K562 (cell line): ENCODE data around the gene RAI1. TPM values are rescaled to one million over a fixed set of nuclear protein-coding genes. Genes with fewer than 3 reads are reported as not detected.

Experiments
- ATAC-seq: fragments of 200-7000 bp; cut with Tn5 transposase; 3 replicates; pipeline ENCODE4 v1.9.1; 2020; ENCODE audit warnings: moderate library complexity
- BruUV-seq: library from RNA; stranded (reverse); fragments of 400-500 nt; replicated peaks from 2 replicates; lab custom pipeline; 2021; lab: Mats Ljungman, UMichigan
- CTCF ChIA-PET: fragments of 300-600 bp; formaldehyde crosslinking; extraction: SDS; loops from one replicate; lab custom pipeline; 2021; ENCODE audit warnings: low intra/inter-chr PET ratio; lab: Yijun Ruan, JAX
- POLR2A ChIA-PET: fragments of 300-600, 350-650 bp; sonication (Branson Sonifier 250); formaldehyde crosslinking; extraction: SDS; loops from one replicate; lab custom pipeline; 2021; ENCODE audit warnings: antibody characterized with exemption, inconsistent platforms; lab: Yijun Ruan, JAX
- DNase-seq, 4 experiments: peaks; one replicate each; pipeline versions ENCODE4 v3.0.0 to v3.0.0-alpha.2; 2011 to 2018; ENCODE audit warnings: low spot score in 3 of 4, mixed read lengths in 3 of 4; ENCODE audit errors: extremely low read depth in 1 of 4
- FAIRE-seq: peaks from 2 replicates; lab custom pipeline; 2011; peaks lifted over from hg19 to GRCh38; lab: Jason Lieb, UNC
- H2AFZ ChIP-seq: 2 replicates; pipeline ENCODE4 v1.6.0; 2011; ENCODE audit warnings: low read depth, low read length, control low read depth, inconsistent platforms
- H3K27ac ChIP-seq: fragments of 200-600 bp; 3 replicates; pipeline ENCODE4 v1.8.0; 2011; ENCODE audit warnings: low read depth, mild to moderate bottlenecking, control low read depth, inconsistent platforms, low read length, moderate library complexity, mixed read lengths; ENCODE audit errors: extremely low read depth
- H3K27me3 ChIP-seq, 2 experiments: fragments of 300-600 bp in 1 of 2; 2 replicates in 1 of 2; 3 replicates in 1 of 2; pipeline versions ENCODE4 v1.6.0 to v1.8.0; 2011; ENCODE audit warnings: inconsistent platforms in 2 of 2, low read length in 2 of 2, mild to moderate bottlenecking in 1 of 2, mixed read lengths in 1 of 2, moderate library complexity in 1 of 2; ENCODE audit not compliant: control insufficient read depth in 2 of 2, insufficient read depth in 2 of 2
- H3K36me3 ChIP-seq: fragments of 300-600 bp; 3 replicates; pipeline ENCODE4 v1.8.0; 2011; ENCODE audit warnings: mild to moderate bottlenecking, low read length, inconsistent platforms; ENCODE audit not compliant: control insufficient read depth, insufficient read depth
- H3K4me1 ChIP-seq, 2 experiments: fragments of 200-600 bp in 1 of 2; replicated peaks in 1 of 2; 2 replicates in 1 of 2; 3 replicates in 1 of 2; pipeline versions ENCODE4 v1.5.1 to v1.8.0; 2011; ENCODE audit warnings: inconsistent platforms in 2 of 2, low read length in 2 of 2, mild to moderate bottlenecking in 1 of 2, mixed read lengths in 1 of 2, moderate library complexity in 1 of 2; ENCODE audit not compliant: control insufficient read depth in 2 of 2, insufficient read depth in 2 of 2
- H3K4me2 ChIP-seq: 2 replicates; pipeline ENCODE4 v1.6.1; 2011; ENCODE audit warnings: low read length, control low read depth, inconsistent platforms, mixed read lengths; ENCODE audit not compliant: insufficient read depth
- H3K4me3 ChIP-seq: fragments of 200-600 bp; sonication (generic), shearing (Covaris generic); 2 replicates; pipeline ENCODE4 v1.5.1; 2016; ENCODE audit warnings: control low read depth, inconsistent platforms
- H3K79me2 ChIP-seq: fragments of 200-600 bp; 3 replicates; pipeline ENCODE4 v1.8.0; 2011; ENCODE audit warnings: low read length, inconsistent platforms; ENCODE audit not compliant: control insufficient read depth, insufficient read depth
- H3K9ac ChIP-seq, 2 experiments: 2 replicates each; pipeline versions ENCODE4 v1.6.0 to v1.6.1; 2011; ENCODE audit warnings: low read depth in 2 of 2, low read length in 2 of 2, control low read depth in 1 of 2, inconsistent platforms in 1 of 2, mild to moderate bottlenecking in 1 of 2, mixed read lengths in 1 of 2; ENCODE audit not compliant: insufficient read depth in 1 of 2
- H3K9me1 ChIP-seq: one replicate; pipeline ENCODE4 v1.6.0; 2011; ENCODE audit warnings: inconsistent platforms, mild to moderate bottlenecking, low read length, moderate library complexity; ENCODE audit not compliant: control insufficient read depth, insufficient read depth
- H3K9me3 ChIP-seq: replicated peaks from 2 replicates; pipeline ENCODE4 v1.5.1; 2011; ENCODE audit warnings: low read depth, low read length, inconsistent platforms; ENCODE audit not compliant: control insufficient read depth, insufficient read depth
- H4K20me1 ChIP-seq: replicated peaks from 2 replicates; pipeline ENCODE4 v1.6.1; 2011; ENCODE audit warnings: low read length, inconsistent platforms, mixed read lengths; ENCODE audit not compliant: control insufficient read depth, insufficient read depth
- CBX8 ChIP-seq: fragments of 200-600 bp; sonication (generic); IDR thresholded peaks from 2 replicates; pipeline ENCODE4 v1.6.1; 2012; ENCODE audit warnings: borderline replicate concordance, mixed run types, low read depth, mild to moderate bottlenecking, moderate library complexity, mixed read lengths, low read length, control low read depth, inconsistent platforms; ENCODE audit not compliant: poor library complexity, severe bottlenecking; ENCODE audit errors: extremely low read depth
- CXXC5 ChIP-seq: fragments of 250-450 bp; sonication (Bioruptor Pico); IDR thresholded peaks from 2 replicates; pipeline ENCODE4 v1.8.0; 2022; ENCODE audit warnings: inconsistent platforms, mild to moderate bottlenecking, moderate library complexity
- ETV5 ChIP-seq: sonication (generic); formaldehyde crosslinking; IDR thresholded peaks from 2 replicates; pipeline ENCODE4 v1.4.0; 2020; ENCODE audit warnings: low read depth, mild to moderate bottlenecking, missing genetic modification reagents
- FIP1L1 ChIP-seq: fragments of 200-400 bp; formaldehyde crosslinking; IDR thresholded peaks from 2 replicates; pipeline ENCODE4 v1.6.1; 2018; ENCODE audit warnings: mild to moderate bottlenecking, low read depth, low read length; ENCODE audit not compliant: poor library complexity, severe bottlenecking
- FOS ChIP-seq: IDR thresholded peaks from 3 replicates; pipeline ENCODE4 v1.6.1; 2011; ENCODE audit not compliant: insufficient read length; ENCODE audit errors: extremely low read depth
- FOXA1 ChIP-seq: fragments of 450-650 bp; IDR thresholded peaks from 2 replicates; pipeline ENCODE4 v1.6.1; 2016; ENCODE audit warnings: mild to moderate bottlenecking, borderline replicate concordance
- FUS ChIP-seq: fragments of 200-400 bp; formaldehyde crosslinking; optimal IDR thresholded peaks from 2 replicates; pipeline ENCODE3; 2017; ENCODE audit warnings: low read depth, low read length
- MIER1 ChIP-seq: fragments of 450-650 bp; IDR thresholded peaks from 2 replicates; pipeline ENCODE4 v1.6.1; 2016; ENCODE audit warnings: antibody characterized with exemption, mild to moderate bottlenecking, low read depth
- NFIC ChIP-seq: fragments of 450-650 bp; IDR thresholded peaks from 2 replicates; pipeline ENCODE4 v1.6.1; 2017; ENCODE audit warnings: mild to moderate bottlenecking, inconsistent platforms
- RBM17 ChIP-seq: fragments of 200-400 bp; formaldehyde crosslinking; IDR thresholded peaks from 2 replicates; pipeline ENCODE4 v1.6.1; 2017; ENCODE audit warnings: low read depth, mild to moderate bottlenecking, low read length, borderline replicate concordance
- TEAD2 ChIP-seq: fragments of 450-650 bp; IDR thresholded peaks from 2 replicates; pipeline ENCODE4 v1.6.1; 2016; ENCODE audit warnings: missing genetic modification characterization, control low read depth, missing compliant biosample characterization
- YBX1 ChIP-seq: fragments of 450-650 bp; IDR thresholded peaks from 2 replicates; pipeline ENCODE4 v1.7.1; 2016; ENCODE audit warnings: mild to moderate bottlenecking
- ZKSCAN1 ChIP-seq: fragments of 150-350 bp; IDR thresholded peaks from 2 replicates; pipeline ENCODE4 v1.6.1; 2016; ENCODE audit warnings: low read depth, low read length
- ZNF764 ChIP-seq: fragments of 250-450 bp; sonication (Bioruptor Pico); IDR thresholded peaks from 2 replicates; pipeline ENCODE4 v1.4.0; 2020; ENCODE audit warnings: low read depth, mild to moderate bottlenecking, moderate library complexity
- WGBS: fragments of 100-300 bp; shearing (Covaris generic); methylation state at CpG from one replicate; pipeline ENCODE4 v1.1.6; 2016; ENCODE audit warnings: low coverage, mixed read lengths; ENCODE audit not compliant: insufficient coverage; ENCODE audit errors: missing lambda C conversion rate; 5-methylcytosine and 5-hydroxymethylcytosine counted together
- in situ Hi-C: fragments of 300-500 bp; cut with MboI; formaldehyde crosslinking; loops from 4 replicates; pipeline ENCODE4 v1.15.0; 2018; ENCODE audit warnings: inconsistent platforms, mixed read lengths
- intact Hi-C: fragments of 100-400 bp; cut with micrococcal nuclease; formaldehyde crosslinking; loops from 2 replicates; pipeline ENCODE4 v1.14.2; 2022
- polyA plus RNA-seq, 8 experiments: library from polyadenylated mRNA; depleted of rRNA in 4 of 8; stranded (reverse) in 5 of 8; unstranded in 3 of 8; fragments of >200 nt; fragmentation: Nextera tagmentation in 2 of 8; fragmentation: Illumina TruSeq in 1 of 8; extraction: Ambion mirVana in 2 of 8; extraction: Trizol in 1 of 8; gene quantifications; 2 replicates each; pipeline versions ENCODE4 v1.2.1 to v1.2.3, GENCODE V29; 2011 to 2014; ENCODE audit warnings: inconsistent platforms in 1 of 8, missing spikeins in 1 of 8
- total RNA-seq, 7 experiments: library from RNA; depleted of rRNA in 6 of 7; stranded (reverse); fragments of >200 nt in 6 of 7; fragmentation: Illumina TruSeq in 2 of 7; extraction: Trizol in 2 of 7; gene quantifications; 2 replicates each; pipeline versions ENCODE4 v1.2.1 to v1.2.3, GENCODE V29; 2011 to 2021; ENCODE audit warnings: low replicate concordance in 1 of 7
- TF ChIP-seq, protein P1 (sequence below): fragments of 450-650 bp; IDR thresholded peaks from 2 replicates; pipeline ENCODE4 v1.6.1; 2017; ENCODE audit warnings: antibody characterized with exemption
- TF ChIP-seq, protein P2 (sequence below): fragments of 450-650 bp; IDR thresholded peaks from 2 replicates; pipeline ENCODE4 v1.6.1; 2018; ENCODE audit not compliant: partially characterized antibody

The RAI1 gene
- total and polyA plus RNA-seq, 9 of the 15 experiments (the other 6 are each of a cell fraction or from before 2014, with no cell fraction given): 0.68 to 19.9 (median 5.5) TPM

- TF ChIP-seq, protein P1, sequence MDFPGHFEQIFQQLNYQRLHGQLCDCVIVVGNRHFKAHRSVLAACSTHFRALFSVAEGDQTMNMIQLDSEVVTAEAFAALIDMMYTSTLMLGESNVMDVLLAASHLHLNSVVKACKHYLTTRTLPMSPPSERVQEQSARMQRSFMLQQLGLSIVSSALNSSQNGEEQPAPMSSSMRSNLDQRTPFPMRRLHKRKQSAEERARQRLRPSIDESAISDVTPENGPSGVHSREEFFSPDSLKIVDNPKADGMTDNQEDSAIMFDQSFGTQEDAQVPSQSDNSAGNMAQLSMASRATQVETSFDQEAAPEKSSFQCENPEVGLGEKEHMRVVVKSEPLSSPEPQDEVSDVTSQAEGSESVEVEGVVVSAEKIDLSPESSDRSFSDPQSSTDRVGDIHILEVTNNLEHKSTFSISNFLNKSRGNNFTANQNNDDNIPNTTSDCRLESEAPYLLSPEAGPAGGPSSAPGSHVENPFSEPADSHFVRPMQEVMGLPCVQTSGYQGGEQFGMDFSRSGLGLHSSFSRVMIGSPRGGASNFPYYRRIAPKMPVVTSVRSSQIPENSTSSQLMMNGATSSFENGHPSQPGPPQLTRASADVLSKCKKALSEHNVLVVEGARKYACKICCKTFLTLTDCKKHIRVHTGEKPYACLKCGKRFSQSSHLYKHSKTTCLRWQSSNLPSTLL: no peak
- TF ChIP-seq NFIC: no peak
- TF ChIP-seq, all 486 proteins: peak for 0
Measured at GRCh38 chr17:17730250-17730935, 49.1 kb downstream of the RAI1 start (continued).

DNA sequence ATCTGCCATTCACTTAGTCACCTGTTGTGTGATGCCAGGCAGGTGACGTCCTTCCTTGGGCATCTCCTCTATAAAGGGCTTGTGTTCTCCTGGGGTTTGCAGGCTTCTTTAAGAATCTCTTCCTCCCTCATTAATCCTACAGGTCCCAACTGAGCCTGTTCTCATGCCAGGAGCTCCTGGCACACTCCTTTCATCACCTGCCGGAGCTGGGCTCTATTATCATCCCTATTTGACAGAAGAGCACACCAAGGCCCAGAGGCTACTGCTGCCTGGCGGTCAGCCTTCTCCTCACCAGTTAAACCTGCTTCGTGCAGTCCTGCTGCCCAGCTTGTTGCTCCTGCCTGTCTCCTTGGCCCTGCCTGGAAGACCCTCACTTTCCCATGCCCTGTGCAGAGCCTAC, 51.2 kb downstream of the RAI1 start:
- H4K20me1 ChIP-seq: peaks cover 9% of the 10 kb centered on the region; the same call in 1 of the 2 replicates
- peaks cover 8% of the 10 kb centered on the region for H3K79me2 ChIP-seq
- H3K9me3 ChIP-seq: no peaks in the 10 kb centered on the region
- H3K9ac ChIP-seq: no peak overlapping the region
- intact Hi-C loops (no loop called here), in situ Hi-C loops (no loop called here)
- no peak overlapping the region for H2AFZ ChIP-seq
- FAIRE-seq: no peak
- no peak for ATAC-seq
- CTCF ChIA-PET: no interaction called here
- POLR2A ChIA-PET: interaction anchor here (0.6 to 1.0 kb wide), 3 partner anchors 10 to 168 kb away, joined by 3 read pairs; no protein-coding TSS in a partner anchor
- WGBS: 82% methylated on average over 4 of the region's 4 CpGs
- H3K27me3 ChIP-seq: no peaks in the 10 kb centered on the region
- no peak overlapping the region for H3K4me3 ChIP-seq
- H3K27ac ChIP-seq: no peak overlapping the region
- peaks cover 1% of the 10 kb centered on the region; the same call in 1 of the 3 replicates for H3K36me3 ChIP-seq
- H3K4me1 ChIP-seq: peaks cover 0 to 1% of the 10 kb centered on the region in 2 experiments; a peak in 2 of 5 replicates
- no TSS peak for BruUV-seq
- peaks cover 4% of the 10 kb centered on the region for H3K9me1 ChIP-seq
- H3K4me2 ChIP-seq: no peak overlapping the region
- TF ChIP-seq YBX1: no peak
- no peak for TF ChIP-seq RBM17
- TF ChIP-seq ZKSCAN1: no peak
- no peak for TF ChIP-seq TEAD2
- TF ChIP-seq, protein P2, sequence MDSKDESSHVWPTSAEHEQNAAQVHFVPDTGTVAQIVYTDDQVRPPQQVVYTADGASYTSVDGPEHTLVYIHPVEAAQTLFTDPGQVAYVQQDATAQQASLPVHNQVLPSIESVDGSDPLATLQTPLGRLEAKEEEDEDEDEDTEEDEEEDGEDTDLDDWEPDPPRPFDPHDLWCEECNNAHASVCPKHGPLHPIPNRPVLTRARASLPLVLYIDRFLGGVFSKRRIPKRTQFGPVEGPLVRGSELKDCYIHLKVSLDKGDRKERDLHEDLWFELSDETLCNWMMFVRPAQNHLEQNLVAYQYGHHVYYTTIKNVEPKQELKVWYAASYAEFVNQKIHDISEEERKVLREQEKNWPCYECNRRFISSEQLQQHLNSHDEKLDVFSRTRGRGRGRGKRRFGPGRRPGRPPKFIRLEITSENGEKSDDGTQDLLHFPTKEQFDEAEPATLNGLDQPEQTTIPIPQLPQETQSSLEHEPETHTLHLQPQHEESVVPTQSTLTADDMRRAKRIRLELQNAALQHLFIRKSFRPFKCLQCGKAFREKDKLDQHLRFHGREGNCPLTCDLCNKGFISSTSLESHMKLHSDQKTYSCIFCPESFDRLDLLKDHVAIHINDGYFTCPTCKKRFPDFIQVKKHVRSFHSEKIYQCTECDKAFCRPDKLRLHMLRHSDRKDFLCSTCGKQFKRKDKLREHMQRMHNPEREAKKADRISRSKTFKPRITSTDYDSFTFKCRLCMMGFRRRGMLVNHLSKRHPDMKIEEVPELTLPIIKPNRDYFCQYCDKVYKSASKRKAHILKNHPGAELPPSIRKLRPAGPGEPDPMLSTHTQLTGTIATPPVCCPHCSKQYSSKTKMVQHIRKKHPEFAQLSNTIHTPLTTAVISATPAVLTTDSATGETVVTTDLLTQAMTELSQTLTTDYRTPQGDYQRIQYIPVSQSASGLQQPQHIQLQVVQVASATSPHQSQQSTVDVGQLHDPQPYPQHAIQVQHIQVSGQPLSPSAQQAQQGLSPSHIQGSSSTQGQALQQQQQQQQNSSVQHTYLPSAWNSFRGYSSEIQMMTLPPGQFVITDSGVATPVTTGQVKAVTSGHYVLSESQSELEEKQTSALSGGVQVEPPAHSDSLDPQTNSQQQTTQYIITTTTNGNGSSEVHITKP: no peak
- no peak for TF ChIP-seq FOXA1
- no peak for TF ChIP-seq FOS
- TF ChIP-seq CXXC5: no peak
- no peak for TF ChIP-seq FIP1L1
- no peak for TF ChIP-seq CBX8
- no peak for TF ChIP-seq FUS
- TF ChIP-seq ETV5 (CRISPR knock-in tag): no peak
- TF ChIP-seq MIER1: no peak
- no peak for TF ChIP-seq ZNF764 (CRISPR knock-in tag)
- no peak for DNase-seq
